Keratinocyte (primary cell): Measurements from ENCODE around the gene BATF2. TPM values are rescaled to one million over a fixed set of nuclear protein-coding genes. Genes with fewer than 3 reads are reported as not detected.
"Not testable (repeated sequence)": the region's sequence is repeated elsewhere in the genome, so short reads cannot be mapped to it uniquely, and the experiment has no call there.

Experiments used
- DNase-seq: peaks from one replicate; pipeline ENCODE4 v3.0.0-alpha.2; 2011; ENCODE audit warnings: low read depth, missing footprints, low spot score
- FAIRE-seq: peaks from 2 replicates; lab custom pipeline; 2011; peaks lifted over from hg19 to GRCh38; lab: Jason Lieb, UNC
- H2AFZ ChIP-seq: 2 replicates; pipeline ENCODE4 v1.6.0; 2012; ENCODE audit warnings: low read length, control low read depth, inconsistent platforms; ENCODE audit not compliant: control insufficient read depth
- H3K27ac ChIP-seq: 2 replicates; pipeline ENCODE4 v1.5.1; 2011; ENCODE audit warnings: low read length; ENCODE audit not compliant: control insufficient read depth, insufficient read depth
- H3K27me3 ChIP-seq: 3 replicates; pipeline ENCODE4 v1.6.0; 2011; ENCODE audit warnings: low read length; ENCODE audit not compliant: control insufficient read depth, insufficient read depth; ENCODE audit errors: extremely low read depth
- H3K36me3 ChIP-seq, 2 experiments: 2 replicates in 1 of 2; 3 replicates in 1 of 2; pipeline ENCODE4 v1.5.1; 2011; ENCODE audit warnings: low read length in 2 of 2, mild to moderate bottlenecking in 1 of 2; ENCODE audit not compliant: control insufficient read depth in 2 of 2, insufficient read depth in 2 of 2; ENCODE audit errors: extremely low read depth in 1 of 2
- H3K4me1 ChIP-seq: 3 replicates; pipeline ENCODE4 v1.5.1; 2011; ENCODE audit warnings: low read length; ENCODE audit not compliant: control insufficient read depth, insufficient read depth; ENCODE audit errors: extremely low read depth
- H3K4me2 ChIP-seq: 3 replicates; pipeline ENCODE4 v1.6.0; 2011; ENCODE audit warnings: low read depth, low read length; ENCODE audit not compliant: control insufficient read depth, insufficient read depth; ENCODE audit errors: extremely low read depth
- H3K4me3 ChIP-seq, 3 experiments: fragments of 200-600 bp in 1 of 3; sonication (generic) in 1 of 3; 2 replicates in 2 of 3; 3 replicates in 1 of 3; pipeline ENCODE4 v1.5.1; 2011 to 2016; ENCODE audit warnings: low read length in 3 of 3, mild to moderate bottlenecking in 3 of 3, control low read depth in 2 of 3, inconsistent platforms in 1 of 3, low read depth in 1 of 3, mixed read lengths in 1 of 3, mixed run types in 1 of 3, moderate library complexity in 1 of 3; ENCODE audit not compliant: control insufficient read depth in 2 of 3, insufficient read depth in 2 of 3; ENCODE audit errors: extremely low read depth in 1 of 3
- H3K79me2 ChIP-seq: 2 replicates; pipeline ENCODE4 v1.6.0; 2012; ENCODE audit warnings: low read length; ENCODE audit not compliant: control insufficient read depth, insufficient read depth
- H3K9ac ChIP-seq: 3 replicates; pipeline ENCODE4 v1.6.0; 2011; ENCODE audit warnings: low read length; ENCODE audit not compliant: control insufficient read depth, insufficient read depth; ENCODE audit errors: extremely low read depth
- H3K9me1 ChIP-seq: 3 replicates; pipeline ENCODE4 v1.6.0; 2011; ENCODE audit warnings: low read length; ENCODE audit not compliant: control insufficient read depth, insufficient read depth; ENCODE audit errors: extremely low read depth
- H3K9me3 ChIP-seq: 2 replicates; pipeline ENCODE4 v1.5.1; 2012; ENCODE audit warnings: low read depth, low read length; ENCODE audit not compliant: control insufficient read depth
- H4K20me1 ChIP-seq: 3 replicates; pipeline ENCODE4 v1.6.0; 2011; ENCODE audit warnings: low read length; ENCODE audit not compliant: control insufficient read depth, insufficient read depth; ENCODE audit errors: extremely low read depth
- CTCF ChIP-seq, 3 experiments: IDR thresholded peaks in 1 of 3; conservative IDR thresholded peaks in 1 of 3; optimal IDR thresholded peaks in 1 of 3; 2 replicates in 2 of 3; 3 replicates in 1 of 3; pipeline versions ENCODE3 to v1.5.1; 2011; ENCODE audit warnings: low read length in 3 of 3, mild to moderate bottlenecking in 3 of 3, moderate library complexity in 2 of 3, control low read depth in 1 of 3, inconsistent platforms in 1 of 3; ENCODE audit not compliant: insufficient read depth in 2 of 3; ENCODE audit errors: extremely low read depth in 1 of 3
- EZH2 ChIP-seq: IDR thresholded peaks from one replicate; pipeline ENCODE4 v1.6.1; 2012; ENCODE audit warnings: inconsistent platforms, mild to moderate bottlenecking, low read length, moderate library complexity
- dilution Hi-C: fragments of 300-500 bp; cut with MboI; formaldehyde crosslinking; loops from one replicate; pipeline ENCODE4 v1.7.0; 2020; ENCODE audit warnings: low sequenced_read_pairs; ENCODE audit not compliant: extremely low pct_ligation_motif_present
- polyA plus RNA-seq, 5 experiments: library from polyadenylated mRNA; depleted of rRNA in 3 of 5; stranded (reverse) in 3 of 5; stranded (forward) in 1 of 5; unstranded in 1 of 5; fragments of >200 nt; gene quantifications; 1 replicate in 1 of 5; 2 replicates in 3 of 5; 3 replicates in 1 of 5; pipeline versions ENCODE4 v1.2.1 to v1.2.3, GENCODE V29; 2011 to 2012; ENCODE audit warnings: missing spikeins in 2 of 5, low read depth in 1 of 5, low replicate concordance in 1 of 5

The BATF2 gene
- polyA plus RNA-seq, 1 donor (not counting 4 experiments of a cell fraction or from before 2014, with no cell fraction given): 0.10 TPM

- no peak overlapping the region for H2AFZ ChIP-seq
- no peaks in the 10 kb centered on the region for H3K9me3 ChIP-seq
- no peak overlapping the region for H3K9ac ChIP-seq
- DNase-seq (no peak), FAIRE-seq (no peak)
- H3K79me2 ChIP-seq: no peaks in the 10 kb centered on the region
- H3K4me1 ChIP-seq: no peaks in the 10 kb centered on the region
- H3K27me3 ChIP-seq: no peaks in the 10 kb centered on the region
- no peak for TF ChIP-seq EZH2
- TF ChIP-seq CTCF (optimal IDR thresholded peaks at IDR 0.05 in 1 of 3, IDR thresholded peaks at IDR 0.05 in 1 of 3, conservative IDR thresholded peaks at IDR 0.05 in 1 of 3; ENCODE audit: extremely low read depth in 1 of 3, insufficient read depth in 2 of 3, low read length in 3 of 3): no peak
- H3K36me3 ChIP-seq: no peaks in the 10 kb centered on the region
- no peaks in the 10 kb centered on the region for H3K9me1 ChIP-seq
- no peaks in the 10 kb centered on the region for H4K20me1 ChIP-seq
- H3K27ac ChIP-seq: no peak overlapping the region
- H3K4me3 ChIP-seq: no peak overlapping the region
- H3K4me2 ChIP-seq: no peak overlapping the region
- dilution Hi-C loops: no loop called here
Observed at GRCh38 chr11:64987998-64988854, 8.5 kb downstream of the BATF2 start.

DNA sequence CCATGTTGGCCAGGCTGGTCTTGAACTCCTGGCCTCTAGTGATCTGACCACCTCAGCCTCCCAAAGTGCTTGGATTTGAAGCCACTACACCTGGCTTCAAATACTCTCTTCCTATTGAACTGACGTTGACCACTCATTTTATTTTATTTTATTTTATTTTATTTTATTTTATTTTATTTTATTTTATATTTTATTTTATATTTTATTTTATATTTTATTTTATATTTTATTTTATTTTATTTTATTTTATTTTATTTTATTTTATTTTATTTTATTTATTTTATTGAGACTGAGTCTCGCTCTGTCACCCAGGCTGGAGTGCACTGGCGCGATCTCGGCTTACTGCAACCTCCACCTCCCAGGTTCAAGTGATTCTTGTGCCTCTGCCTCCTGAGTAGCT, 13.4 kb downstream of the BATF2 start:
- H4K20me1 ChIP-seq, H3K27me3 ChIP-seq, H3K9me3 ChIP-seq, H3K4me2 ChIP-seq, H3K4me3 ChIP-seq, dilution Hi-C loops, H2AFZ ChIP-seq, FAIRE-seq, H3K4me1 ChIP-seq, H3K9ac ChIP-seq, DNase-seq, H3K79me2 ChIP-seq, H3K27ac ChIP-seq, H3K9me1 ChIP-seq, H3K36me3 ChIP-seq: not testable (repeated sequence)
